GM19193 (cell line): ENCODE measurements around the gene ZGRF1.

Experiments used
- POLR2A ChIP-seq: IDR thresholded peaks from 4 replicates; pipeline ENCODE4 v1.6.1; 2011; ENCODE audit not compliant: insufficient read depth, insufficient read length; ENCODE audit errors: extremely low read depth

The ZGRF1 gene

GRCh38 chr4:112648263-112649054 is 11.8 kb upstream of the ZGRF1 start:
- no peak for TF ChIP-seq POLR2A

DNA sequence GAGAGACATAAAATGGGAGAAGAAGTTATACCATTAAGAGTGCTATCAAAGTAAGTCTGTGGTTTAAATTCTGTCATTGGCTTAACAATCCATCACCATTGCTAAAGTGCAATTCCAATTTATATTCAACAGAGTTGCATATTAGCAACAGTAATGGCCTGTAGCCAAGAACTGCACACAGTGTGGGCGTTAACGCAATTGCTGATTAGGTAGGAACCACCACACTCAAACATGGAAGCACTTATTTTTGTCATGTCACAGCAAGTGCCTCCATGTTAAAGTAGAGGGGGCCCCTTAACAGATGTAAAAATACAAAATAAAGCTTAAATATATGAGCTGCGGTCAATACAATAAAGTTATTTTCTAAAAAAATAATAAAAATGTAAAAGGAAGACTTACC is 11.1 kb upstream of the ZGRF1 start:
- TF ChIP-seq POLR2A = no peak

DNA sequence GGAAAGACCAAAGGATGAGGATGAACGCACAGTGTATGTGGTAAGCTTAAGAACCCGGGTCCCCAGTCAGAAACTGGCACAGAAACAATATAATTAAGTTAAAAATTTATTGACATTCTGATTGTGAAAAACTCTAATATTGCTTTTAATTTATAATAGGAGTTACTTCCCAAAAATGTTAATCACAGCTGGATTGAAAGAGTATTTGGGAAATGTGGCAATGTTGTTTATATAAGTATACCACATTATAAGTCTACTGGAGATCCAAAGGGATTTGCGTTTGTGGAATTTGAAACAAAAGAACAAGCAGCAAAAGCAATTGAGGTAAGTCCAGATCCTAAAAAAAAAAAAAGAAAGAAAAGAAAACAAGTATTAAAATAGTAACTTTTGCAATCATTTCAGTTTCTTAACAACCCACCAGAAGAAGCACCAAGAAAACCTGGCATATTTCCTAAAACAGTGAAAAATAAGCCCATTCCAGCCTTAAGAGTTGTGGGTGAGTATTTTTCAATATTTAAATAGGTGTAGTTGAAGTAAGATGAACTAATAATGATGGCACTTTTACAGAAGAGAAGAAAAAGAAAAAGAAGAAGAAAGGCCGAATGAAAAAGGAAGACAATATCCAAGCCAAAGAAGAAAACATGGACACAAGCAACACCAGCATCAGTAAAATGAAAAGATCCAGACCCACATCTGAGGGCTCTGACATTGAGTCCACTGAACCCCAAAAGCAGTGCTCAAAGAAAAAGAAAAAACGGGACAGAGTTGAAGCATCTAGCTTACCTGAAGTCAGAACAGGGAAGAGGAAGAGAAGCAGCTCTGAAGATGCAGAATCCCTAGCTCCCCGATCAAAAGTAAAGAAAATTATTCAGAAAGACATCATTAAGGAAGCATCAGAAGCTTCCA is 10.2 kb upstream of the ZGRF1 start:
- no peak for TF ChIP-seq POLR2A

DNA sequence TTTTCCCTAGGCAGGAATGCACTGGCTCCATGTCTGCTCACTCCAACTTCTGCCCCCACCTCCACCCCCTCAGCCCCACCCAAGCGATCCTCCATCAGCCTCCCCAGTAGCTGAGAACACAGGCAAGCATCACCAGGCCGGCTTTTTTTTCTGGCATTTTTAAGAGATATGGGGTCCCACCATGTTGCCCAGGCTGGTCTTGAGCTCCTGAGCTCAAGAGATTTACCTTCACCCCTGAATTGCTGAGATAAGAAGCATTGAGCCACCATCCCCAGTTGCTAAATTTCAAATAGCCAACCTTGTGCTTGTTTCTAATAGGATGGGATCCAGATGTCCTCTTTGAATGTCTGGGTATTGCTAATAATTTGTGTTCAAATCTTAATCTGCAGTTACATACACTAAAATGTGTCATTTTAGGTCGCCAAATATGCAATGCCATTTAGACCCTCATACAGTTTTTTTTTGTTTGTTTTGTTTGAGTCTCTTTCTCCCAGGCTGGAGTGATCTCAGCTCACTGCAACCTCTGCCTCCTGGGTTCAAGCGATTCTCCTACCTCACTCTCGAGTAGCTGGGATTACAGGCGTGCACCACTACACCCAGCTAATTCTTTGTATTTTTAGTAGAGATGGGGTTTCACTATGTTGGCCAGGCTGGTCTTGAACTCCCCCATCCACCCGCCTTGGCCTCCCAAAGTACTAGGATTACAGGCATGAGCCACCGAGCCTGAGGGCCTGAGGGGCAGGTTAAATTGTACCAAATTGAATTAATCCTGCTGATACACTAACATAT is 9.0 kb upstream of the ZGRF1 start:
- TF ChIP-seq POLR2A = no peak

GRCh38 chr4:112642526-112642925 is 5.8 kb upstream of the ZGRF1 start:
- no peak for TF ChIP-seq POLR2A

DNA sequence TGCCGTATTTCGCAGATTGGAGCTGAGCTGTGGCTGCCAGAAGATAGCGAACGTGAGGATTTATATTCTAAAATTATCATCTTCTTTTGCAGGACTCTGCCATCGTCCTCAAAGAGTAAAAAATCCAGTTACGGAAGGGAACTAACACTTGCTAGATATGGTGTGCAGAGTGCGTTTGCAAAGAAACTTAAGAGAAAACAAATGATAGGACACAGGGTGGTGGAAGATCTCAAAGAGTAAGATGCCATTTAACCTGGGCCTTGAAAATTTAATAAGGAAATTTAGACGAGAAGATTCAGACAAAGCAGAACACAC is 800 bp upstream of the ZGRF1 start:
- no peak for TF ChIP-seq POLR2A

DNA sequence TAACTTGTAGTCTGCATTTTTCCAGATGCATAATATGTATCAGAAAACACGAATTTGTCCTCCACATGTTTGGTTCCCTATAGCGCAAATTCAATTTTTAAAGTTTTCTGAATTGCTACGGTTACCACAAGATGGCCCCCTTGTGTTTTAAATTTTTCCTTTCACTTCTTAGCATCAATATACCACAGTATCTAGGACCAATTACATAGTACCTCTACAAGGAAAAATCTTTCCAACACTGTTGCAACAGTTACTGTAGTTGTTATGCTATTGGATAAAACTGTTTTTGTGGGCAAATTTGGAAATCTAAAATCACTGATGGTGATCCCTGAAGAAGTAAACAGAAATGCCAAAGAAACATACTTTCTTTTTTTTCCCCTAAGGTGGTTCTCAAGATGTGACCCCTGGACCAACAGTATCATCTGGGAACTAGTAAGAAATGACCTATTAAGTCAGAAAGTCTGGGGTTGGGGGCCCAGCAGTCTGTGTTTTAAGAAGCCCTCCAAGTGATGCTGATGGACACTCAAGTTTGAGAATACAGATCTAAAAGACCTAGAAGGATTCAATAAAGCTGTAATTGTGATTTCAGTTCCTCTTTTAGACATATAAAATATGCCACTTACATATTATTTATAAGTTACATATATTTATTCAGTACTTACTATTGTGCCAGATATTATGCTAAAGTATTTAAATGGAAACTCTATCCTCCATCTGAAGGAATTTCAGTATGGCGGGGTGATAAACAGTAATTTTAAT is 3.1 kb downstream of the ZGRF1 start:
- no peak for TF ChIP-seq POLR2A

- no peak for TF ChIP-seq POLR2A
These were observed 10.5 kb downstream of the ZGRF1 start for GRCh38 chr4:112626228-112626627.

- TF ChIP-seq POLR2A = no peak
These were observed 19.7 kb downstream of the ZGRF1 start for GRCh38 chr4:112616984-112617383.

- TF ChIP-seq POLR2A = no peak
These were observed 32.1 kb downstream of the ZGRF1 start for GRCh38 chr4:112604589-112604988.

DNA sequence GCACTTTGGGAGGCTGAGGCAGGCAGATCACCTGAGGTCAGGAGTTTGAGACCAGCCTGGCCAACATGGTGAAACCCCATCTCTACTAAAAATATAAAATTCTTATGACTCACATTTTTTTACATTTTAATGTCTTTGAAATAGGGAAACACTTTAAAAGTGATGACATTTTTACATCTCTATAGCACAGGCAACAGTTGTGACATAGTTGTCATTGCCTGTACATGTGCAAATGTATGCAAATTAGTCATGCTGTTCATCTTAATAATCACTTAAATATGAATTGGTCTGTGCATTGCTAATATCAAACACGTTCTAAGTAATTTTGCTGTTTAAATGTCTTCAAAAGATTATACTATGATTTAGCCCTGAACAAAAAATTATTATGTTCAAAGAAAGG is 41.7 kb downstream of the ZGRF1 start:
- TF ChIP-seq POLR2A = no peak

DNA sequence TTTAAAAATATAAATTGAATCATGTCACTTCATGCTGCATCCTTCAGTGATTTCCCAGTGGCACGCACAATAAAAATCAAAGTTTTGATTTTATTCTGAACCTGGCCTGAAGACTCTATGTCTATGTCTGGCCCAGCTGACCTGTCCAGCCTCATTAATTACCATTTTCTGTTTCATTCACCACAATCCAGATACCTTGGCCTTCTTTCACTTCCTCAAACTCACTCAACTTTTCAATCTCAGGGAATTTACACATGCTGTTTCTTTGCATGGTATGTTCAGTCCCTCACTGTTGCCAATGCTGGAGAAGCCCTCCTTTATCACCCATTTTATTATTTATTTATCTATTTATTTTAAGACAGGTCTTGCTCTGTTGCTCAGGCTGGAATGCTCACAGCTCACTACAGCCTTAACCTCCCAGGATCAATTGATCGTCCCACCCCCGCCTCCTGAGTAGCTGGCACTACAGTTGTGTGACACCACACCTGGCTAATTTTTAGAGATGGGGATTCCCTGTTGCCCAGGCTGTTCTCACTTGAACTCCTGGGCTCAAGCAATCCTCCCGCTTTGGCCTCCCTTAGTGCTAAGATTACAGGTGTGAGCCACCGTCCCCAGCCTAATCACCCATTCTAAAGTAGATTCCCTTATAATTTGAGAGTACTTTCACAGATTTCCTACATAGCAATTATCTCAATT is 43.1 kb downstream of the ZGRF1 start:
- no peak for TF ChIP-seq POLR2A

DNA sequence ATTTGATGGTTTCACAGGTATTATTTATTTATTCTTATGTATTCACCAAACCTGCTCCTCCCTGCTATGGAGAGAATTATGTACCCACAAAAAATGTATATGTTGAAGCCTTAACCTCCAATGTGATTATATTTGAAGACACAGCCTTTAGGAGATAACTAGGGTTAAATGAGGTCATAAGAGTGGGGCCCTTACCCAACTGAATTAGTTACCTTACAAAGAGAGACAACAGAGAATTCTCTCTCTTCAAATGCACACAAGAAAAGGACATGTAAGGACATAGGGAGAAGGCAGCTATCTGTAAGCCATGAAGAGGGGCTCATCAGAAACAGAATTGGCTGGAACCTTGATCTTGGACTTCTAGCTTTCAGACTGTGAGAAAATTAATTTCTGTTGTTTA is 44.0 kb downstream of the ZGRF1 start:
- TF ChIP-seq POLR2A = no peak

DNA sequence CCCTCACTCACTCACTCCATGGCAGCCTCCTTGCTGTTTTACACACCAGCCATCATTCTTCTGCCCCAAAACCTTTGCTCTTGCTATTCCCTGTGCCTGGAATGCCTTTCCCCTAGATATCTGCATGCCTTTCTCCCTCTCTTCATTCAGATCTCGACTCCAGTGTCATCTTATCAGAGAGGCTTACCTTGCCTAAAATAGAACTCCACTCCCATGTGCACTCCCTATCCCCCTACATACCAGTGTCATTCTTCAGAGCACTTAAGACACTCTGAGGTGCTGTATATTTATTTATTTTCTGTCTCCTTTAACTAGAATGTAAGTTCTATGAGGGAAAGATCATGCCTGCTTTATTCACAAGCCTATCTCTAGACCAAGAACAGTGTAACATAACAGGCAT is 45.1 kb downstream of the ZGRF1 start:
- TF ChIP-seq POLR2A = no peak
